Activated B cell treated with CpG ODN at 0.5 μM for 24 hours (primary cell): ENCODE results near the gene PLCB2. TPM values are rescaled to one million over a fixed set of nuclear protein-coding genes. Genes with fewer than 3 reads are reported as not detected.

Source experiments
- ATAC-seq: fragments of 200-7000 bp; cut with Tn5 transposase; one replicate; pipeline ENCODE4 v1.10.0; 2021; ENCODE audit warnings: low read depth, mild to moderate bottlenecking, moderate library complexity
- CTCF ChIA-PET: fragments of 350-600 bp; sonication (Branson Sonifier 250); formaldehyde crosslinking; loops from one replicate; lab custom pipeline; 2021; ENCODE audit warnings: antibody characterized with exemption; lab: Charles Lee
- POLR2A ChIA-PET: fragments of 350-600 bp; sonication (Branson Sonifier 250); formaldehyde crosslinking; loops from one replicate; lab custom pipeline; 2021; ENCODE audit warnings: antibody characterized with exemption; lab: Charles Lee
- DNase-seq: peaks from one replicate; pipeline ENCODE4 v3.0.0; 2022
- H3K27ac Mint-ChIP-seq: one replicate; pipeline ENCODE4 v1.8.0; 2020; ENCODE audit warnings: mixed read lengths
- H3K27me3 Mint-ChIP-seq: one replicate; pipeline ENCODE4 v1.8.0; 2021; ENCODE audit warnings: mixed read lengths
- H3K36me3 Mint-ChIP-seq: one replicate; pipeline ENCODE4 v1.8.0; 2021; ENCODE audit warnings: low read depth, mixed read lengths
- H3K4me1 Mint-ChIP-seq: one replicate; pipeline ENCODE4 v1.8.0; 2021; ENCODE audit warnings: mixed read lengths
- H3K4me3 Mint-ChIP-seq: one replicate; pipeline ENCODE4 v1.8.0; 2020; ENCODE audit warnings: mild to moderate bottlenecking, mixed read lengths
- H3K9me3 Mint-ChIP-seq: one replicate; pipeline ENCODE4 v1.8.0; 2020; ENCODE audit warnings: mixed read lengths
- intact Hi-C: fragments of 100-400 bp; cut with micrococcal nuclease; formaldehyde crosslinking; loops from one replicate; pipeline ENCODE4 v1.15.1; 2024
- total RNA-seq: library from RNA; stranded (reverse); gene quantifications from 2 replicates; pipeline ENCODE4 v1.2.3, GENCODE V29; 2022
- TF ChIP-seq, protein P1 (sequence below): fragments of 200-600 bp; IDR thresholded peaks from one replicate; pipeline ENCODE4 v1.8.0; 2022; ENCODE audit warnings: antibody characterized with exemption, mild to moderate bottlenecking

PLCB2 gene
- total RNA-seq, 1 donor from 2014 or later: 126 TPM

GRCh38 chr15:40264321-40265153 lies 43.2 kb downstream of the PLCB2 start:
- no peaks in the 10 kb centered on the region for H3K4me1 Mint-ChIP-seq
- no peak for DNase-seq
- no peaks in the 10 kb centered on the region for H3K27me3 Mint-ChIP-seq
- H3K36me3 Mint-ChIP-seq: no peaks in the 10 kb centered on the region
- H3K27ac Mint-ChIP-seq: no peak overlapping the region
- ATAC-seq: no peak
- H3K4me3 Mint-ChIP-seq: no peak overlapping the region
- POLR2A ChIA-PET: interaction anchor here (0.8 kb wide), 1 partner anchor 25 kb away, joined by 3 read pairs; no protein-coding TSS in a partner anchor
- no peaks in the 10 kb centered on the region for H3K9me3 Mint-ChIP-seq
- intact Hi-C loops: no loop called here
- CTCF ChIA-PET: interaction anchor here (1.0 to 3.6 kb wide), 2 partner anchors 9 to 47 kb away, joined by 3 to 18 read pairs; no protein-coding TSS in a partner anchor
- TF ChIP-seq, protein P1, sequence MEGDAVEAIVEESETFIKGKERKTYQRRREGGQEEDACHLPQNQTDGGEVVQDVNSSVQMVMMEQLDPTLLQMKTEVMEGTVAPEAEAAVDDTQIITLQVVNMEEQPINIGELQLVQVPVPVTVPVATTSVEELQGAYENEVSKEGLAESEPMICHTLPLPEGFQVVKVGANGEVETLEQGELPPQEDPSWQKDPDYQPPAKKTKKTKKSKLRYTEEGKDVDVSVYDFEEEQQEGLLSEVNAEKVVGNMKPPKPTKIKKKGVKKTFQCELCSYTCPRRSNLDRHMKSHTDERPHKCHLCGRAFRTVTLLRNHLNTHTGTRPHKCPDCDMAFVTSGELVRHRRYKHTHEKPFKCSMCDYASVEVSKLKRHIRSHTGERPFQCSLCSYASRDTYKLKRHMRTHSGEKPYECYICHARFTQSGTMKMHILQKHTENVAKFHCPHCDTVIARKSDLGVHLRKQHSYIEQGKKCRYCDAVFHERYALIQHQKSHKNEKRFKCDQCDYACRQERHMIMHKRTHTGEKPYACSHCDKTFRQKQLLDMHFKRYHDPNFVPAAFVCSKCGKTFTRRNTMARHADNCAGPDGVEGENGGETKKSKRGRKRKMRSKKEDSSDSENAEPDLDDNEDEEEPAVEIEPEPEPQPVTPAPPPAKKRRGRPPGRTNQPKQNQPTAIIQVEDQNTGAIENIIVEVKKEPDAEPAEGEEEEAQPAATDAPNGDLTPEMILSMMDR: no peak

DNA sequence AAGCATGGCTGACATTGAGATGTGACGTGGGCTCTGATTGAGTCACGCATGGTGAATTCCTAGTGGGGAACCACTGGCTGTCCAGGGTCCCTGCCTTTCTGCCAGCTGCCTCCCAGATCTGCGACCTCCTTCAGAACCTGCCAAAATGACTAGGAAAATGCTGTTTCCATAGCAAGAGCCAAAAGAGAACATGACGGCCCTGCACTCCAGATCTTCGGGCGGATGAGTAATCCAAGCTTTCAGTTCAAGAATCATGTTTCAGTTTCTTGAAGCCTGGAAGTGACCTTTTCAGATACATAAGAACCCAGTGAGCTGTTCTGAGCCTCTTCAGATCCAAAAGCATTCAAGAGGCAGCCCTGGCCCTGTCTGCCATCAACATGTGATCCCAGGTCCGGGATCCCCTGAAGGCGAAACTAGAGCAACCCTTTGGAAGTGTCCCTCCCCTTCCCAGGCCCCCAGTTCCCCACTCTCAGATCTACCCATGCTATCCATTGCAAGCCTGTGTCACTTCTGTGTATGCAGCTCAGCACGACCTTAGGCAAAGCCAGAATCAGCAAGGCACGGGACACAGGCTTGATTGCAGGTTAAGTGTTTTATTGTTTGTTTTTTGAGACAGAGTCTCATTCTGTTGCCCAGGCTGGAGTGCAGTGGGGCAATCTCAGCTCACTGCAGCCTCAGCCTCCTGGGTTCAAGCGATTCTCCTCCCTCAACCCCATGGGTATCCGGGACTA lies 44.5 kb downstream of the PLCB2 start:
- H3K27ac Mint-ChIP-seq: no peak overlapping the region

GRCh38 chr15:40259021-40259420 lies 48.7 kb downstream of the PLCB2 start:
- Mint-ChIP-seq H3K36me3 (no peaks in the 10 kb centered on the region), H3K27me3 (peaks cover 1% of the 10 kb centered on the region), H3K4me1 (no peaks in the 10 kb centered on the region), H3K9me3 (no peaks in the 10 kb centered on the region), H3K4me3 (no peak overlapping the region), H3K27ac (no peak overlapping the region)
- POLR2A ChIA-PET: no interaction called here
- intact Hi-C loops: no loop called here
- no peak for DNase-seq
- no peak for ATAC-seq
- CTCF ChIA-PET: interaction anchor here (0.8 to 2.2 kb wide), 2 partner anchors 15 to 20 kb away, joined by 3 to 6 read pairs; no protein-coding TSS in a partner anchor
- TF ChIP-seq, protein P1: no peak

More for the DNA sequence above, 44.5 kb downstream of the PLCB2 start:
- no peak for DNase-seq
- ChIA-PET POLR2A (no interaction called here), CTCF (interaction anchor here (0.5 to 3.6 kb wide), 5 partner anchors 11 to 75 kb away, joined by 3 to 18 read pairs (median 3); no protein-coding TSS in a partner anchor)
- TF ChIP-seq, protein P1: no peak
- intact Hi-C loops: no loop called here
- Mint-ChIP-seq H3K27me3 (no peaks in the 10 kb centered on the region), H3K9me3 (no peaks in the 10 kb centered on the region), H3K4me1 (no peaks in the 10 kb centered on the region), H3K4me3 (no peak overlapping the region), H3K36me3 (no peaks in the 10 kb centered on the region)
- no peak for ATAC-seq

GRCh38 chr15:40258544-40258943 lies 49.2 kb downstream of the PLCB2 start:
- TF ChIP-seq, protein P1: no peak
- H3K27ac Mint-ChIP-seq: no peak overlapping the region
- CTCF ChIA-PET: interaction anchor here (0.8 to 2.2 kb wide), 2 partner anchors 16 to 21 kb away, joined by 3 to 6 read pairs; no protein-coding TSS in a partner anchor
- POLR2A ChIA-PET: interaction anchor here (1.0 kb wide), 1 partner anchor 18 kb away, joined by 3 read pairs; no protein-coding TSS in a partner anchor
- ATAC-seq (no peak), DNase-seq (no peak)
- intact Hi-C loops: no loop called here
- H3K4me3 Mint-ChIP-seq: no peak overlapping the region
- H3K36me3 Mint-ChIP-seq: no peaks in the 10 kb centered on the region
- H3K27me3 Mint-ChIP-seq: peaks cover 6% of the 10 kb centered on the region
- no peaks in the 10 kb centered on the region for H3K4me1 Mint-ChIP-seq
- no peaks in the 10 kb centered on the region for H3K9me3 Mint-ChIP-seq
